IPS DF 4.7 (cell line): ENCODE results near the gene HSF5.
"Not testable (repeated sequence)": the region's sequence is repeated elsewhere in the genome, so short reads cannot be mapped to it uniquely, and the experiment has no call there.

Source experiments
- DNase-seq: peaks from one replicate; pipeline ENCODE4 v3.0.0-alpha.2; 2013; ENCODE audit warnings: low spot score; ENCODE audit errors: extremely low read depth

HSF5 gene

DNA sequence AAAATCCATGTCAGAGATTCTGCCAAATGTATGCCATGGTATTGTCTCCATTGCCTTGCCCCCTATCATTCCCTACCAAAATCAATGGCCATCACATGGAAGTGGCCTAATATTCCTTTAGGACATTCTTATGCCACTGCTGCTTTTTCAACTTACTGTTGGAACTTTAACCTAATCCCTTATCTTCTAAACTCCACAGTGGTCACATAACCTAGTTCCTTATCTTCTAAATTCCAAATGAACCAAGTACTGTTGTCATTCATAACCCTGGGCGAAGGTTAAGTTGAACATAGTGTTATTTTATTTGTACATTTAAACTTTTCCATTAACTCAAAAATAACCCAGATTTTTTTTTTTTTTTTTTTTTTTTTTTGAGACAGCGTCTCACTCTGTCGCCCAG is 3.6 kb downstream of the HSF5 start:
- no peak for DNase-seq

DNA sequence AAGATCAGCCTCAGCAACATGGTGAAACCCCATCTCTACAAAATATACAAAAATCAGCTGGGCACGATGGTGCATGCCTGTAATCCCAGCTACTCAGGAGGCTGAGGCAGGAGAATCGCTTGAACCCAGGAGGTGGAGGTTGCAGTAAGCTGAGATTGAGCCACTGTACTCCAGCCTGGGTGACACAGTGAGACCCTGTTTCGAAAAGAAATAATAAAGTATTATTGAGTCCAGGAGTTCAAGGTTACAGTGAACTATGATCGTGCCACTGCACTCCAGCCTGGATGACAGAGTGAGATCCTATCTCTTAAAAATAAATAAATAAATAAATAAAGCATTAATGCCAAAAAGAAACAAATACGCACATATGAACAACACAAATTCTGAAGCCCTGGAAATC is 6.4 kb downstream of the HSF5 start:
- not testable (repeated sequence) for DNase-seq

DNA sequence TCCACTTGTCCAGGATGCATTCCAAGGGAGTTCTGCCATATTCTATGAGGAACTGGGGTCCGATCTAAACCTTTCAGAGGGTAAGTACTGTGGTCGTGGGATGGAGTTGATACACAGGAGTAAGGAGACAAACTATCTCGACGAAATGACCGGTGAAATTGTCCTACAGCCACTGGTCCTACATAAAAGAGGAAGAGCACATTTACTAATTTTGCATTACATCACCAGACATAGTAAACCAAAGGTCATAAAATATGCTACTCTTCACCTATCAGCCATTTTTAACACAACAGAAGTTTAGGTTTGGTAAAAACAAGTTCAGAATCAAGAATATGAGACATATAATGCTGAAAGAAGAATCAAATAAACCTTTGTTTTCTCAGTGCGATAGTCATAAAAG is 8.1 kb downstream of the HSF5 start:
- no peak for DNase-seq

DNA sequence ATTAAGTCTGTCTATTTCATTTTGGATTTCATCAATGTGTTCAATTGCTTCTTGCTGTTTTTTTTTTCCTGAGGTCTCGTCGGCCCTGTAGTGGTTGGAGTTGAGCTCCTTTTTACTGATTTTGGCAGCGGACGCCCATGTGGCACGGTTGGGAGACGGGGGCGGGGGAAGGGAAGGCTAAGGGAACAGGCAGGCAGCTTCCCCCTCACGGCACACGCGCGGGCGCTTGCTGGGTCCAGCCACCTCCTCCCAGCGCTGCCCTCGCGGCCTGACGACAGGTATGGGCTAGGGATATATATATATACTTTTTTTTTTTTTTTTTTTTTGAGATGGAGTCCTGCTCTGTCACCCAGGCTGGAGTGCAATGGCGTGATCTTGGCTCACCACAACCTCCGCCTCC is 11.4 kb downstream of the HSF5 start:
- no peak for DNase-seq

DNA sequence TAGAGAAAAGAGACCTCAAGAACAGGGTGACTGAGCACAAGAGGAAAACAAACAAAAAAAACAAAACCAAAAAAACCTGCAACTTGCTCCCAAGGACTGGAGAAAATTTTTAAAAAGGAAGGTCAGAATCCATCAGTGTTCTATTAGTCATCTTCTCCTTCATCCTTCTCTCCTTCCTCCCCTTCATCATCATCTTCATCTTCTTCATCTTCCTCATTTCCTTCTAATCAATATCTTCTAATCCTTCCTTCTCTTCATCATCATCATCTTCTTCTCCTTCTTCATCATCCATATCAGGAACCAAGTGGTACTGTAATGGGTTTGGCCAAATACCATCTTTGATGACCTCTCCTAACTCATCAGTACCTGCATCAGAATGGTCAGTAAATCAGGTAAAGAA is 12.2 kb downstream of the HSF5 start:
- no peak for DNase-seq

DNA sequence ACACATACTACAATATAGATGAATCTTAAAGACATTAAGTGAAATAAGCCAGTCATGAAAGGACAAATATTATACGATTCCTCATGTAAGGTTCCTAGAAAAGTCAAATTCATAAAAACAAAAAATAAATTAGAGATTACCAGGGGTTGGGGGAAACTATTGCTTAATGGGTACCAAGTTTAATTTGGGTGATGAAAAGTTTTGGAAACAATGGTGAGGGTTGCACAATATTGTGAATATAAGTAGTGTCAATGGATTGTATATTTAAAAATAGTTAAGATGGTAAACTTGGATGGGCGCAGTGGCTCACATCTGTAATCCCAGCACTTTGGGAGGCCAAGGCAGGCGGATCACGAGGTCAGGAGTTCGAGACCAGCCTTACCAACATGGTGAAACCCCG is 17.9 kb downstream of the HSF5 start:
- DNase-seq, result no peak

DNA sequence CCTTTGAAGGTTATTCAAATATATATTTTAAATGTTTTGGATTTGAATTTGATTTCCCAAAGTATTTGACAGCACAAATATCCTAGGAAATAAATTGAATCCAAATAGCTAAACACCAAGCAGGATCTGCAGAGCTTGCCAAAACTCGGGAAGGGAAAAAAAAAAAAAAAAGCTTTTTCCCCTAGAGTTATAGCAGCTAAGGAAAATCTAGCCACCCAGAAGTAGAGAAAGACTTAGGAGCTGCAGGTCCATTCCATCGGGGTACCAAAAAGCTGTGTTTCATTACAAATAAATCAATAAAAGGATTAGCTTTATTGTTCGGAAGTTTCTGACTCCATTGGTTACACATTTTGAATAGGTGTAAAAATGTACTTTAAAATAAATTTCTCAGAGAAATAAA is 19.3 kb downstream of the HSF5 start:
- no peak for DNase-seq

DNA sequence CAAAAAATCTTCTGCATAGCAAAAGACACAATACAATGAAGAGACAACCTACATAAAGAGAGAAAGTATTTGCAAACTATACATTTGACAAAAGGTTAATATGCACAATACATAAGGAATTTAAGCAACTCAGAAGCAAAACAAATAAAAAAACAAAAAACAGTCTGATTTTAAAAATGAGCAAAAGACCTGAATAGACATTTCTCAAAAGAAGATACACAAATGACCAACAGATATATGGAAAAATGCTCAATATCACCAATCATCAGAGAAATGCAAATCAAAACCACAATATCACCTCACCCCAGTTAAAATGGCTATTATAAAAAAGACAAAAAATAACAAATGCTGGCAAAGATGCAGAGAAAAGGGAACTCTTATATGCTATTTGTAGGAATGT is 32.7 kb downstream of the HSF5 start:
- no peak for DNase-seq

DNA sequence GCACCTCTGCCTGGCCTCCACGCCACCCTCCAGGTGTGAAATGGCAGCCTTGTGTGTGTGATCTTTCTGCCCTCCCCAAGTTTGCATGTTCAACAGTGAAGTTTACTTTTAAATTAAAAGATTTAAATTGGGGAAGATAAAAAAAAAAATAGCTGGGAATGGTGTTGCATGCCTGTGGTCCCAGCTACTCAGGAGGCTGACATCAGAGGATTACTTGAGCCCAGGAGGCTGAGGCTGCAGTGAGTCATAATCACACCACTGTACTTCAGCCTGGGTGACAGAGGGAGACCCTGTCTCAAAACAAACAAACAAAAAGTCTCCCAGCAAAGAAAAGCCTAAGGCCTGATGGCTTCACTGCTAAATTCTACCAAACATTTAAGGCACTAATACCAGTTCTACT is 35.5 kb downstream of the HSF5 start:
- DNase-seq, result no peak

DNA sequence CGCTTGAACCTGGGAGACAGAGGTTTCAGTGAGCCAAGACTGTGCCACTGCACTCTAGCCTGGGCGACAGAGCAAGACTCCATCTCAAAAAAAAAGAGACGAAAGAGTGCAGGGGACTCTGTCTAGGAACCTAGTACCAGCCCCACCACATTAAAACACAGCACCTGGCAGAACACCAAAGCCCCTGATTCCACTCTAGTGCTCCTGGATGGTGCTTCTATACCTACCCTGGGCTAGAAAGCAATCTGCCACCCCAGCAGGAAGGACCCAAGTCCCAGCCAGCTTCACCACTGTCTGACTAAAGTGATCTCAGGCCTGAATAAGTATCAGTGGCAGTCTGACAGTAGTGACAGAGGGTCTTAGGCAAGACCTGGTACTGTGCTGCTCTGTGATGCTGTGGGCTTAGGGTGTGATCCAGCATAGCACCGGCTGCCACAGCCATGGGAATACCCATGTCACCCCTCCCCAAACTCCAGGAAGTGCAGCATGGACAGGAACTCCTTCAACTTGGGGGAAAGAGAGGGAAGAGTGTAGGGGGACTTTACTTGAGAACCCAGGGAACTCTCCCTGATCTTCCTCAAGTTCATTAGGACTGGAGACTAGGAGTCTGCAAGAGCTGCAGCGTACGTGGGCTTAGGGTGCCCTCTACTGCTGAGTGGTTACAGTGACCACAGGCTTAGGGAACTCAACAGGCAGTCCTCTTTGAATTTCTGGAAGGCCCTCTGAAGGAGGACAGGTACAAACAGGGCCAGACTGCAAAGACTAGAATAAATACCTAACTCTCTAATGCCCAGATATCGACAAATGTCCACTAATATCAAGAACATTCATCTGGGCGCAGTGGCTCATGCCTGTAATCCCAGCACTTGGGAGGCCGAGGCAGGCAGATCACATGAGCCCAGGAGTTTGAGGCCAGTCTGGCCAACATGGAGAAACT is 40.9 kb downstream of the HSF5 start:
- DNase-seq, result peak; percentile 91

DNA sequence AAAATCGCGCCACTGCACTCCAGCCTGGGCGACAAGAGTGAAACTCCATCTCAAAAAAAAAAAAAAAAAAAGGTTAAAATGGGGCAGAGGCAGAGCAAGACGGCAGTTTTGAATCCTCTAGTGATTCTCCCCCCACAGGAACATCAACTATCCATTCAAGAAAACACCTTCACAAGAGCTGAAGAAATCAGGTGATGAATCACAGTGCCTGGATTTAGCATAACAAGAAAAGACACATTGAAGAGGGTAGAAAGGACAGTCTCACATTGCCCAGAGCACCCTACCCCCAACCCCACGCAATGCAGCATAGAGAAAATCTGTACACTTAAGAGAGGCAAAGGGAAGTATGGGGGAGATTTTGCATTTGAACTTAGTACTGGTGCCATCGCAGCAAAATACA is 42.1 kb downstream of the HSF5 start:
- no peak for DNase-seq

DNA sequence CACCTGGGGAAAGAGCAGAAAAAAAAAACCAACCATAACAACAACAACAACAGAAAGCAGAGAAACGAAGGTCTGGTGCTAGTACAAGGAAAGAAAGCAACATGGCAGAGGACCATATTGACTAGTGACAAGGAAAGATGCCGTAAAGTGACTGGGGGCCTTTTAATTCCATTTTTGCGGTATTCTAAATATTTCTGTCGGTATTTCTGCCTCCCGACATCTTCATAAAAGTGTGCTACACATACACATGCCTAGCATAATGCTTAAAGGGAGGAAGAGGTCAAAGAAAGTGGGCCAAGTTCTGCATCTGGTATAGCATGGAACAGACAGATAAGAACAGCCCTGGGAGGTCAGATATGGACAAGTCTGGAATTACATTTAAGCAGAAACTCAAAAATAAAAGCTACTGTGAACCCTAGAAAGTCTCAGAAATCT is 51.4 kb downstream of the HSF5 start:
- no peak for DNase-seq

DNA sequence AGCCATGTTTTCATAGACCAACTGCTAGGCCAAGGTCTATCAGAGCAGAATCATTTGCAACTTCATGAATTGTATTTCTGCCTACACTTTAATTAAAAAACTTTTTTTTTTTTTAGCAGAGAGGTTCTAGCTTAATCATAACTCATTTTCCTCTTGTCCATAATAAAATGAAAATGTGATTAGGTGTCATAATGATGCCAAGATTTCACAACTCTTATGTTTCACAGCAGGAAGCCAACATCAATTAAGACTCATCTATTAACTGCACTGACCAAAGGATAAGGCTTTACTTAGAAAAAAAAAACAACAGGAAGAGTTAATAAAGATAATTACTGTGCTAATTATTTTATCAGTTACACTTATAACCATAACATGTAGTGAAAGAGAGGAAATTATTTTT is 52.0 kb downstream of the HSF5 start:
- no peak for DNase-seq

DNA sequence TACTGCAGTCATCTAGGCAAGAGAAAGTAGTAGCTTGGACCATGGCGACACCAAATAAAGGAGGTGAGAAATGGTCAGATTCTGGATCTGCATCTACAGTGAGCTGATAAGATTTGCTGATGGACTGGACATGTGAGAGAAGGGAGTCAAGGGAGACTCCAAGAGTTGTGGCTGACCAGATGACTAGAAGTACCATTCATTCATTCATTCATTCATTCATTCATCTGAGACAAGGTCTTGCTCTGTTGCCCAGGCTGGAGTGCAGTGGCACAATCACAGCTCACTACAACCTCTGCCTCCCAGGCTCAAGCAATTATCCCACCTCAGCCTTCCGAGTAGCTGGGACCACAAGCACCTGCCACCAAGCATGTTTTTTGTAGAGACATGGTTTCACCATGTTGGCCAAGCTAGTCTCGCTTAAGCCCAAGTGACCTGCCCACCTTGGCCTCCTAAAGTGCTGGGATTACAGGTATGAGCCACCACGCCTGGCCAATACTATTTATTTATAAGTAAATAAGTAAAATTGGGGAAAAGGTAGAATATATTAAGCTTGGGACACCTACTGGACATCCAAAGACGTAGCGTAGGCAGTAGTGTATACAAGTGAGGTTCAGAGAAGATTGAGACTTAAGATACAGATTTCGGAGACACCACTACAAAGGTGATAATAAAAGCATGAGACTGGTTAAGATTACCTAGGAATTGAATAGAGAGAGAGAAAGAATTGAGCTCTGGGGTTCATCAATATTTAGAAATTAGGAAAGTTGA is 55.2 kb downstream of the HSF5 start:
- no peak for DNase-seq

DNA sequence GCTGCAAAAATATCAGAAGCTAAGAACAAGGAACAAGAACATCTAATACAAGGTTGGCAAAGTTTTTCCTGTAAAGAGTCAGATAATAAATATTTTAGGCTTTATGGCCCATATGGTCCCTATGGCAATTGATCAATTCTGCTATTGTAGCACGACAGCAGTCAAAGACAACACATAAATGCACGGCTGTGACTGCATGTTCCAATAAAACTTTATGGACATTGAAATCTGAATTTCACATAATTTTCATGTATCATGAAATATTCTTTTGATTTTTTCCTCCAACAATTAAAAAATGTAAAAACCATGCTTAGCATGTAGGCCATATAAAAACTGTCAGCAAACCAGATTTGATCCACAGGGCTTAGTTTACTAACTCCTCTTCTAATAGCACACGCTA is 60.4 kb downstream of the HSF5 start:
- no peak for DNase-seq

DNA sequence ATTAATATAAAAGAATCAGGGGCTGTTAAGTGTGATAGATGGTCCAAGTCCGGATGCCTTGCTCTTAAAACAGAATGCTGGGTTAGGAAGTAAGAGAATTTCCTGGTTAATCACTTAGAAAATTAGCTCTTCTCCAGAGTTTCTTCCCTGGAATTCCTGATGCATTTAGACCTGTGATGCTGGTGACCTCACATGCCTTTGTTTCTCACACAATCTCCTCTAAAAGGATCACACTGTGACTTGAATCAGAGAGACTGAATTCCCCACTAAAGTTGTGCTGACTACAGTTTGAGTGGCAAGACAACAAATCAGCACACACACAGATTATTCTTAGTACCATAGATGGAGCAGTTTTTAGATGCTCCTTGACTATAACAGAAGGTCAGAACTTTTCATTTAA is 66.5 kb downstream of the HSF5 start:
- no peak for DNase-seq

DNA sequence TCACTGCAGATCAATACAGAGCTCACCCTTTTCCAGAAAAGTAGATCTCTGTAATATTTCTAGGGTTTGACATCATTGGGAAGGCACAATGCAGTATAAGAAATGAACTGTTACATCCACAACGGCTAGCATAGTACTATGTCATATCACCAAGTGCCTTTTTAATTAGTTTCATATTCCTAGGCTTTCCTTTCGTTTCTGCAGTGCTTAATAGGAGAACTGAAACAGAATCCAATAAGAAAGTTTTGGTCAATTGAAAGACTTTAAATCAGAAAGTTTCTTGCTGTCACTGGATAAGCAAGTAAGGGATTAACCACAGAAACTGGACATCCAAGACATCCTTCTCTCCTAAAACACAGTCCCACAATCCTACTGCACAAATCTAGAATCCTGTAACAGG is 67.4 kb downstream of the HSF5 start:
- no peak for DNase-seq

DNA sequence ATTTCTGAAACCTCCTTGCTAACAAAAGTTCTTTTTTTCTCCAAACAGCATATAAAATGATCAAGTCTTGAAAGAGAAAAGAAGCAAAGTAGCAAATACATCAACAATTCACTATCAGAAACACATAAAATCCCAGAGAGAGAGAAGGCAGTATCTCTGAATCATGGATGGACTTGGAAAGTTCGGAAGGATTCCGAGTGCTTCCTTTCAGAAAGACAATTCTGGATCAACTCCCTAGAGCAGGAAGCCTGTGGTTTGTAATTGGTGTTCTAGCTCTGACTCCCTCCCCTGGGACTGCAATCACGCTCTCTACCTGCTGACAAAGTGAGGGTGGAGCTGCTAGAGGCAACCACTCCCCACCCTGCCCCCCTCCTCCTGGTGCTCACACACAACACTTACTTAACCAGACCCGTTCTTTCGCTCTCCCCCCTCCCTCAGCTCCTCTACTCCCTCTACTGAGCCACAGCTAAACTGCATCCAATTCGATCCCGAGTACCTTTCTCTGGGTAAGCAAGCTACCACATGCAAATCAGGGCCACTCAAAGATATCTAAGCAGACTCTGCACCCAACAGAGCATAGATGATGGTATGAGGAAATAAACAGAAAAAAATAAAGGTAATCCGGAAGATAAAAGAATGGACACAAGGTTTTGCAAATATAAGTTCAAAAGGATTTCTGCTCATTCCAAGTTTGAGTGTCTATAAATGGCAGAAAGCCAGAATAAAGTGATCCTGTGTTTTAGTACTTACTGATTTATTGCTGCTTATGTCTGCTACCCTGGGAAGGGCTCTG is 70.7 kb downstream of the HSF5 start, which contains the start of gene RNF43:
TSS of gene RNF43 (minus strand) at position 235 of the 793 bp plus-strand sequence. CDS start 1,957 bp downstream, outside the sequence.
- DNase-seq, result peak; percentile 94

DNA sequence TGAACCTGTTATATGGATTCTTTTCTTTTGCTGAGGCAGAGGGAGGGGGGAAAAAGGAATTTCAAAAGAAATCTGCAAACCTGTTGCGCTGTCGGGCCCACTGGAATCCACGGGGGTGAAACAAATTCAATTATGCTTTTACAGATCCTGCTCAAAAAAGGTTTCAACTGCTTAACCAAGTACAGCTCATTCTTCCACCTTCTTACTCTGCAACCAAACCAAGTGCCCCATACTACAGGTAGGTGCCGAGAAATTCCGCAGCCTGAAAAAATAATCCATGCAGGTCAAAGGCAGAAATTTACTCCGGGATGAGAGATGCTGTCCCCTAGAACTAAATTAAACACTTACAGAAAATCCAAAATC is 71.3 kb downstream of the HSF5 start:
- DNase-seq, result no peak

DNA sequence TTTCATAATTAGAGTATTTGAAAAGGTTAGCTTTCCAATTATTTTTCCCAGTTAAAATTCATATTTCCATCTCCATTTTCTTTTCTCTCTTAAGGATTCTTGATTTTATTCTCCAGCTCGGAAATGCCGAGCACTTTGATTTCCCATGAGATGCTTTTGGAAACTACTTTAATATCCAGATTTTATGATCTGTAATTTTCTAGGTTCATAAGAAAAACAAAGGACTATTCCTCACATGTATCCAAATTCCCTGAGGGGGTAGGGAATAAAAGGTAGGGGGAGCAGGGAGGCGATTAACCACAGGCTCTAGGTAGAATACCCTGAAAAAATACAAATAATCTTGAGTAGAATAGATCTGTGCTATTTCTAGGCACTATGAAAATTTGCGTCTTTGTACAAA is 71.8 kb downstream of the HSF5 start:
- DNase-seq, result no peak

DNA sequence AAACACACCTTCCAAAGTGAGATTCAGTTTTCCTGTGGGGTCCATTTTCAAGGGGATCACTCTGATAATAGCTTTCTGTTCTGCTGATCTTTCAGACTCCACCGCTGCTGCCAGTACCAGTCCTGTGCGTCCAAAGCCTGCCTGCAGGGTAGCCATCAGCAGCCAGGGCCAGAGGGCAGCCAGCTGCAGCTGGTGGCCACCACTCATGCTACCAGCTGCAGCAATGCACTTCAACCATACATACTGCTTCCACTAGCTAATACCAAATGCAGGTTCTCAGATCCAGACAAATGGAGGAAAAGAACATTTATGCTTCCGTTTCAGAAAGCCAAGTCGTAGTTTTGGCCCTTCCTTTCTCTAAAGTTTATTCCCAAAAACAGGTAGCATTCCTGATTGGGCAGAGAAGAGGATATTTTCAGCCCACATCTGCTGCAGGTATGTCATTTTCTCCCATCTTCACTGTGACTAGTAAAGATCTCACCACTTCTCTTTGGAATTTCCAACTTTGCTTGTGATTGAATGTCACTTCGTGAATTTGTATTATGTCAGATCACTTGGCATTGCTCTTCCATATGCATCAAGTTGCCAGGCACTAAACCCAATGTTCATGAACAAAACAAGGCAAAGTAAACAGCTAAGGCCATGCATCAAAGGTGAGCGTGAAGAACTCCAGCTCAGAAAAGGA is 72.7 kb downstream of the HSF5 start:
- DNase-seq, result no peak
